ENCODE measurements around the gene KCNMB1.
A peak's percentile ranks its signal among the peaks of the same experiment; 100 is the strongest.

The KCNMB1 gene

GRCh38 chr5:170343177-170343576 lies 46.0 kb downstream of the KCNMB1 start:
- Histone ChIP-seq H3K27ac (ENCODE audit: poor library complexity, severe bottlenecking) (no peak overlapping the region), H3K27me3 (ENCODE audit: insufficient read depth, poor library complexity, severe bottlenecking) (peaks cover 7% of the 10 kb centered on the region), H3K4me3 (ENCODE audit: severe bottlenecking) (no peak overlapping the region), H3K9me3 (ENCODE audit: severe bottlenecking) (no peaks in the 10 kb centered on the region), H3K4me1 (ENCODE audit: insufficient read depth, poor library complexity, severe bottlenecking) (no peaks in the 10 kb centered on the region), H3K36me3 (ENCODE audit: low read depth) (no peaks in the 10 kb centered on the region)
- DNase-seq (ENCODE audit: low spot score) (no peak), ATAC-seq (ENCODE audit: low read depth) (no peak)
- TF ChIP-seq CTCF (IDR thresholded peaks at IDR 0.05; ENCODE audit: poor library complexity, severe bottlenecking) = no peak

- no peak for DNase-seq (ENCODE audit: low spot score)
- TF ChIP-seq CTCF (IDR thresholded peaks at IDR 0.05; ENCODE audit: poor library complexity, severe bottlenecking) = no peak
Observed at GRCh38 chr5:170342153-170342725, 46.9 kb downstream of the KCNMB1 start.

DNA sequence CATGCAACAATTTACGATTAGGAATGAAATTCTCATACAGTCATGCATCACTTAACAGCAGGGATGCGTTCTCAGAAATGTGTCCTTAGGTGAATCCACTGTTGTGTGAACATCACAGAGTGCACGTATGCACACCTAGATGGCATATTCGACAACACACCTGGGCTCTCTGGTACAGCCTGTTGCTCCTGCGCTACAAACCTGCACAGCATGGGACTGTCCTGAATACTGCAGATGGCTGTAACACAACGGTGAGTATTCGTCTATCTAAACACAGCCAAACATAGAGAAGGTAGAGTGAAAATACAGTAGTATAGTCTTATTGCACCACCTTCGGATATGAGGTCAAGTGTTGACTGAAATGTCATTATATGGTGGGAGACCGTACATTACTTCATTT lies 47.6 kb downstream of the KCNMB1 start:
- Histone ChIP-seq H3K27ac (ENCODE audit: poor library complexity, severe bottlenecking) (no peak overlapping the region), H3K27me3 (ENCODE audit: insufficient read depth, poor library complexity, severe bottlenecking) (peaks cover 6% of the 10 kb centered on the region), H3K4me1 (ENCODE audit: insufficient read depth, poor library complexity, severe bottlenecking) (no peaks in the 10 kb centered on the region), H3K4me3 (ENCODE audit: severe bottlenecking) (no peak overlapping the region), H3K36me3 (ENCODE audit: low read depth) (no peaks in the 10 kb centered on the region), H3K9me3 (ENCODE audit: severe bottlenecking) (no peaks in the 10 kb centered on the region)
- ATAC-seq (ENCODE audit: low read depth) (no peak), DNase-seq (ENCODE audit: low spot score) (no peak)
- TF ChIP-seq CTCF (IDR thresholded peaks at IDR 0.05; ENCODE audit: poor library complexity, severe bottlenecking) = no peak

More at GRCh38 chr5:170342153-170342725, 46.9 kb downstream of the KCNMB1 start:
- peaks cover 6% of the 10 kb centered on the region for H3K27me3 ChIP-seq (ENCODE audit: insufficient read depth, poor library complexity, severe bottlenecking)
- no peak for ATAC-seq (ENCODE audit: low read depth)
- H3K4me3 ChIP-seq (ENCODE audit: severe bottlenecking) = no peak overlapping the region
- H3K27ac ChIP-seq (ENCODE audit: poor library complexity, severe bottlenecking) = no peak overlapping the region
- no peaks in the 10 kb centered on the region for H3K4me1 ChIP-seq (ENCODE audit: insufficient read depth, poor library complexity, severe bottlenecking)
- no peaks in the 10 kb centered on the region for H3K36me3 ChIP-seq (ENCODE audit: low read depth)
- H3K9me3 ChIP-seq (ENCODE audit: severe bottlenecking) = no peaks in the 10 kb centered on the region

DNA sequence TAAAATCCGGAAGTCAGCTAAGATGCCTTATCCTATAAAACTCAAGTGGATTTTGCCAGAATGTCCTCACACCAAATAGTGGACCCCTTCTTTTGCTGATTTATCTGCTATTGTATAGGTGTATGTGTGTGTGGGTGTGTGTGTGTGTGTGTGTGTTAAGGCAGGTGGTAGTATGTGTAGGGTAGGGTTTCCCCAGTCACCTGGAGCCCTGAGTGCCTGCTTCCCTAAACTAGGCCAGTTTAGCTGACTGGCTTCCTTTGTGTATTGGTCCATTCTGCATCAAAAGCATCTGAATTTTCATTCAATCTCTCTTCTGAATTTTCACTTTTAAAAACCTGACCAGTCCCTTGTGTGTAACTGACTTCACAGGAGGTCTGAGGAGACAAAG lies 49.4 kb downstream of the KCNMB1 start:
- no peak for TF ChIP-seq CTCF (IDR thresholded peaks at IDR 0.05; ENCODE audit: poor library complexity, severe bottlenecking)

DNA sequence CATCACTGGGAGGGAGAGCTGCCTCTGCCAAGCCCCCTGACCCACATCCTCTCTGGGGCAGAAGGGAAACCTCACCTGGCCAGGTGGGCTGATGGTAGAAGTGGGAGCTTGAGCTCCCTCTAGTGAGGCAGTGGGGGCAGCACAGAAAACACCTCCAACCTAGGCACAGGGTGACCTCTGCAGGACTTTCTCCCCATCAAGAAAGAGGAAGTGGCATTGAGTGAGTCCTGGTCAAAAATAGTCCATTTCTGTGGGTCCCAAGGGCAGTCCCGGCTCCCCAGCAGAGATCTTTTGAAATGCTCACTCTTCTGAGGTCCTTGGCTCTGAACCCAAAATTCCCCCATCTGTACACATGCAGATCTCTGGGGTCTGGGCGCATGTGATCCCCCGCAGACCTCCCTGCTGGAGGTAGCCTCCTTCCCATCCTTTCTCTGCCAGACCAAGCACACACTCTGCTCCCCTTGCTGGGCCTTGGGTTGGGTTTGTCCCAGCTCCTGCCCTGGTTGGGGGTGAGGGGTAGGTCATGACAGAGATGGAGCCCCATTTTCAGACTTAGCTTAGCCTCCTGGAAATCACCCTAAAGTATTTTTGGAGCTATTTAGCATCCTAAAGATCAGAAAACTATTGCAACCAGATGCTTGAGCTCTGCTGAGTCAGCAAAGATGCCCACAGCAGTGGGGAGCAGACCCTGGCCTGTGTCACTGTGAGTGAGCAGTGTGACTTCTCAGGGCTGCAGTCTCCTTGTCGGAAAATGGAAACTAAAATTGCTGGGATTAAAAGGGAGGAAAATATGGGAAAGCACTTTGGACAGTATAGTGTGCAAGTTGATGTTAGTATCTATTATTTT lies 50.0 kb downstream of the KCNMB1 start:
- DNase-seq (ENCODE audit: low spot score) (no peak), ATAC-seq (ENCODE audit: low read depth) (peak; percentile 21; the same call in 1 of the 3 replicates)
- H3K27me3 ChIP-seq (ENCODE audit: insufficient read depth, poor library complexity, severe bottlenecking) = peaks cover 4% of the 10 kb centered on the region
- H3K4me1 ChIP-seq (ENCODE audit: insufficient read depth, poor library complexity, severe bottlenecking) = no peaks in the 10 kb centered on the region
- no peaks in the 10 kb centered on the region for H3K9me3 ChIP-seq (ENCODE audit: severe bottlenecking)
- H3K4me3 ChIP-seq (ENCODE audit: severe bottlenecking) = no peak overlapping the region
- H3K36me3 ChIP-seq (ENCODE audit: low read depth) = no peaks in the 10 kb centered on the region
- peak; percentile 36 for TF ChIP-seq CTCF (IDR thresholded peaks at IDR 0.05; ENCODE audit: poor library complexity, severe bottlenecking)
- H3K27ac ChIP-seq (ENCODE audit: poor library complexity, severe bottlenecking) = no peak overlapping the region

More for the DNA sequence above, 49.4 kb downstream of the KCNMB1 start:
- Histone ChIP-seq H3K27ac (ENCODE audit: poor library complexity, severe bottlenecking) (no peak overlapping the region), H3K9me3 (ENCODE audit: severe bottlenecking) (no peaks in the 10 kb centered on the region), H3K4me3 (ENCODE audit: severe bottlenecking) (no peak overlapping the region), H3K36me3 (ENCODE audit: low read depth) (no peaks in the 10 kb centered on the region), H3K4me1 (ENCODE audit: insufficient read depth, poor library complexity, severe bottlenecking) (no peaks in the 10 kb centered on the region), H3K27me3 (ENCODE audit: insufficient read depth, poor library complexity, severe bottlenecking) (peaks cover 5% of the 10 kb centered on the region)
- DNase-seq (ENCODE audit: low spot score) (no peak), ATAC-seq (ENCODE audit: low read depth) (no peak)

All from RWPE2 (cell line).